Fibroblast of lung (primary cell): ENCODE data around the gene PLCB2. TPM values are rescaled to one million over a fixed set of nuclear protein-coding genes. Genes with fewer than 3 reads are reported as not detected.

ENCODE experiments used
- DNase-seq, 2 donors: peaks; one replicate each; pipeline versions ENCODE4 v3.0.0 to v3.0.0-alpha.2; 2010; ENCODE audit warnings: low read depth in 2 of 2
- H2AFZ ChIP-seq: 2 replicates; pipeline ENCODE4 v1.5.1; 2012; ENCODE audit warnings: low read length, control low read depth, inconsistent platforms
- H3K27ac ChIP-seq: 2 replicates; pipeline ENCODE4 v1.5.1; 2011; ENCODE audit warnings: low read length, control low read depth; ENCODE audit not compliant: insufficient read depth
- H3K27me3 ChIP-seq: 2 replicates; pipeline ENCODE4 v1.5.1; 2011; ENCODE audit warnings: mild to moderate bottlenecking, low read length; ENCODE audit not compliant: control insufficient read depth, insufficient read depth
- H3K36me3 ChIP-seq: 2 replicates; pipeline ENCODE4 v1.5.1; 2011; ENCODE audit warnings: low read length; ENCODE audit not compliant: control insufficient read depth, insufficient read depth
- H3K4me1 ChIP-seq: 2 replicates; pipeline ENCODE4 v1.5.1; 2011; ENCODE audit warnings: low read length; ENCODE audit not compliant: control insufficient read depth, insufficient read depth; ENCODE audit errors: extremely low read depth
- H3K4me2 ChIP-seq: 2 replicates; pipeline ENCODE4 v1.5.1; 2011; ENCODE audit warnings: low read length, control low read depth; ENCODE audit not compliant: insufficient read depth; ENCODE audit errors: extremely low read depth
- H3K4me3 ChIP-seq, 4 experiments: fragments of 200-600 bp in 1 of 4; sonication (generic) in 1 of 4; replicated peaks in 1 of 4; 2 replicates each; pipeline ENCODE4 v1.5.1; 2011 to 2016; ENCODE audit warnings: low read length in 4 of 4, low read depth in 3 of 4, mild to moderate bottlenecking in 3 of 4, control low read depth in 2 of 4, inconsistent platforms in 1 of 4, mixed read lengths in 1 of 4; ENCODE audit not compliant: insufficient read depth in 1 of 4; ENCODE audit errors: control extremely low read depth in 1 of 4
- H3K79me2 ChIP-seq: 2 replicates; pipeline ENCODE4 v1.5.1; 2012; ENCODE audit warnings: mild to moderate bottlenecking, low read length, inconsistent platforms; ENCODE audit not compliant: control insufficient read depth, insufficient read depth
- H3K9ac ChIP-seq: 2 replicates; pipeline ENCODE4 v1.5.1; 2011; ENCODE audit warnings: mild to moderate bottlenecking, low read length, control low read depth; ENCODE audit not compliant: insufficient read depth
- H3K9me3 ChIP-seq: 2 replicates; pipeline ENCODE4 v1.5.1; 2012; ENCODE audit warnings: low read depth, low read length; ENCODE audit not compliant: control insufficient read depth, insufficient read depth
- H4K20me1 ChIP-seq: 2 replicates; pipeline ENCODE4 v1.5.1; 2011; ENCODE audit warnings: low read length; ENCODE audit not compliant: control insufficient read depth, insufficient read depth; ENCODE audit errors: extremely low read depth
- EZH2 ChIP-seq: IDR thresholded peaks from 2 replicates; pipeline ENCODE4 v1.5.1; 2012; ENCODE audit warnings: low read length, control low read depth, mild to moderate bottlenecking; ENCODE audit errors: missing control alignments
- polyA plus RNA-seq, 2 donors: library from polyadenylated mRNA; depleted of rRNA in 1 of 2; stranded (reverse) in 1 of 2; unstranded in 1 of 2; fragments of >200 nt; gene quantifications; 2 replicates each; pipeline ENCODE4 v1.2.1, GENCODE V29; 2011 to 2012; ENCODE audit warnings: missing spikeins in 1 of 2
- total RNA-seq: library from RNA; depleted of rRNA; stranded (reverse); fragments of >200 nt; gene quantifications from 2 replicates; pipeline ENCODE4 v1.2.1, GENCODE V29; 2014
- TF ChIP-seq, protein P1 (sequence below), 2 donors: IDR thresholded peaks in 1 of 2; conservative IDR thresholded peaks in 1 of 2; 1 replicate in 1 of 2; 2 replicates in 1 of 2; pipeline ENCODE4 v1.5.1; 2011 to 2012; ENCODE audit warnings: low read length in 2 of 2, control low read depth in 1 of 2, inconsistent platforms in 1 of 2, low read depth in 1 of 2, mild to moderate bottlenecking in 1 of 2

PLCB2 gene
- total and polyA plus RNA-seq, 2 donors (not counting 1 experiment from before 2014, with no cell fraction given): under 0.01 to 0.40 TPM

DNA sequence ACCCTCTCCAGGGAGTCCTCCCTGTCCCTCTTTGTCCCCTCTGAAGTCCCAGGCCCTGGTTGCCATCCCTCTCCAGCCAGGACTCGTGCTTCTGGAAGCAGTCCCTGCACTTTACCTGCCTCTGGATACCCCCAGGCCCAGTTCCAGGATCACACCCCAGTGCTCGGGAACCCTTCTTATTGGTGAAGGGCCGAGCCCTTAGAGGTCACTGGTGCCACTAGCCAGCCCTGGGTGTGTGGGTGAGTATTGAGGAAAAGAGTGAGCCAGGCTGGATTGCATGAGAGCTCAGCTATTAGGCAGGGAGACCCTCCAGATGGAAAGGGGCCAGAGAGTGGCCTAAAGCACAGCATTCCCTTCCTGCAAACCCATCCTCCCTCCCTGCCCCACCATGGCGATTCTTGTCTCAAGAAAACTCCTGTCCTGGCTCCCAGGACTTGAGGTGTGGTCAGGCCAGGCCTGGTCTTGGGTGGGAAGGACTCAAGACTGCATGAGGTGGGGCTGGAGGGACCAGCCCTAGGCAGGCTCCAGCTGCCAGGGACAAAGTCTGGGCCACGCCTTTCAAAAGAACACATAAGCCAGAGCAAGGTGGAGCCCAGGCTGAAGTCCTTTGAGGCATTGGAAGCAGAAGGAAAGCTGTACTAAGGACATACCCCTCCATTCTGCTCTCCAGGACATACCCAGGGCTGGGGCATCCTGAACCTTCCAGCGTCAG, 38.3 kb upstream of the PLCB2 start:
- H3K4me2 ChIP-seq: no peak overlapping the region
- H3K9me3 ChIP-seq: no peaks in the 10 kb centered on the region
- H3K79me2 ChIP-seq: no peaks in the 10 kb centered on the region
- H3K4me1 ChIP-seq: peaks cover 20% of the 10 kb centered on the region
- H3K27me3 ChIP-seq: peaks cover 2% of the 10 kb centered on the region
- H2AFZ ChIP-seq: no peak overlapping the region
- no peaks in the 10 kb centered on the region for H4K20me1 ChIP-seq
- H3K27ac ChIP-seq: no peak overlapping the region
- no peak for DNase-seq
- no peaks in the 10 kb centered on the region for H3K36me3 ChIP-seq
- no peak overlapping the region for H3K4me3 ChIP-seq
- no peak for TF ChIP-seq EZH2
- TF ChIP-seq, protein P1, sequence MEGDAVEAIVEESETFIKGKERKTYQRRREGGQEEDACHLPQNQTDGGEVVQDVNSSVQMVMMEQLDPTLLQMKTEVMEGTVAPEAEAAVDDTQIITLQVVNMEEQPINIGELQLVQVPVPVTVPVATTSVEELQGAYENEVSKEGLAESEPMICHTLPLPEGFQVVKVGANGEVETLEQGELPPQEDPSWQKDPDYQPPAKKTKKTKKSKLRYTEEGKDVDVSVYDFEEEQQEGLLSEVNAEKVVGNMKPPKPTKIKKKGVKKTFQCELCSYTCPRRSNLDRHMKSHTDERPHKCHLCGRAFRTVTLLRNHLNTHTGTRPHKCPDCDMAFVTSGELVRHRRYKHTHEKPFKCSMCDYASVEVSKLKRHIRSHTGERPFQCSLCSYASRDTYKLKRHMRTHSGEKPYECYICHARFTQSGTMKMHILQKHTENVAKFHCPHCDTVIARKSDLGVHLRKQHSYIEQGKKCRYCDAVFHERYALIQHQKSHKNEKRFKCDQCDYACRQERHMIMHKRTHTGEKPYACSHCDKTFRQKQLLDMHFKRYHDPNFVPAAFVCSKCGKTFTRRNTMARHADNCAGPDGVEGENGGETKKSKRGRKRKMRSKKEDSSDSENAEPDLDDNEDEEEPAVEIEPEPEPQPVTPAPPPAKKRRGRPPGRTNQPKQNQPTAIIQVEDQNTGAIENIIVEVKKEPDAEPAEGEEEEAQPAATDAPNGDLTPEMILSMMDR (conservative IDR thresholded peaks at IDR 0.05 in 1 of 2, IDR thresholded peaks at IDR 0.05 in 1 of 2; ENCODE audit: low read depth in 1 of 2, low read length in 2 of 2): no peak
- no peak overlapping the region for H3K9ac ChIP-seq

GRCh38 chr15:40345225-40345866, 37.6 kb upstream of the PLCB2 start:
- Histone ChIP-seq H4K20me1 (no peaks in the 10 kb centered on the region), H3K9me3 (no peaks in the 10 kb centered on the region), H3K9ac (no peak overlapping the region), H3K27ac (no peak overlapping the region), H3K4me3 (no peak overlapping the region), H3K4me2 (no peak overlapping the region), H3K79me2 (no peaks in the 10 kb centered on the region), H3K36me3 (no peaks in the 10 kb centered on the region), H3K4me1 (peaks cover 25% of the 10 kb centered on the region), H2AFZ (no peak overlapping the region), H3K27me3 (no peaks in the 10 kb centered on the region)
- no peak for TF ChIP-seq EZH2
- TF ChIP-seq, protein P1 (conservative IDR thresholded peaks at IDR 0.05 in 1 of 2, IDR thresholded peaks at IDR 0.05 in 1 of 2; ENCODE audit: low read depth in 1 of 2, low read length in 2 of 2): no peak
- no peak for DNase-seq

DNA sequence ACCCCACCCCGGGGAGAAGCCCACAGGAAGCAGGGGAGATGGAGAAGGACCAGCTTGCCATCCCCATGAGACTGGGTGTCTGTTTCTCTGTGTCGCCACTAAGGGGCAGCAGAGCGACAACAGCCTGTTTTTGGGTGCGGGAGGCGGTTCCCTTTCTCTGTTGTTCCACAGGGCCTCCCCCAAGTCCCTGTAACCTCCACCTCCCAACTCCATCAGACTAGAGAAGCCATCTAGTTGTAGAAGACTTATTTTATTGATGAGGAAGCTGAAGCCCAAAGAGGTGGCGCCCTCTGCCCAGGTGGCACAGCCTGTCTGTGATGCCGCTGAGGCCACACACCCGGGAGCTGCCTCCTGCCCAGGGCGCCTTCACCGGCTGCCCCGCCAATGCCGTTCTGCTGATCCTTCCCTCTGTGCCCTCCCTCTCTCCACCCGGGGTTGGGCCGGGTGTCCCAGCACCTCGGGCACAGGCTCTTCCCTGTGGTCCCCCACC, 36.9 kb upstream of the PLCB2 start:
- Histone ChIP-seq H3K9me3 (no peaks in the 10 kb centered on the region), H3K79me2 (peaks cover 4% of the 10 kb centered on the region), H3K27ac (peak overlapping the region; percentile 65), H3K9ac (no peak overlapping the region), H3K27me3 (no peaks in the 10 kb centered on the region), H3K4me1 (peaks cover 26% of the 10 kb centered on the region), H3K4me2 (no peak overlapping the region), H4K20me1 (no peaks in the 10 kb centered on the region), H3K4me3 (no peak overlapping the region), H3K36me3 (no peaks in the 10 kb centered on the region), H2AFZ (no peak overlapping the region)
- TF ChIP-seq EZH2: no peak
- TF ChIP-seq, protein P1 (conservative IDR thresholded peaks at IDR 0.05 in 1 of 2, IDR thresholded peaks at IDR 0.05 in 1 of 2; ENCODE audit: low read depth in 1 of 2, low read length in 2 of 2): peak; percentile 74 to 81
- peak; percentile 61 to 72 for DNase-seq
